Ishikawa (cell line): ENCODE results near the gene COL4A2.

Experiments
- CEBPB ChIP-seq: IDR thresholded peaks from 2 replicates; pipeline ENCODE4 v1.6.1; 2012
- EP300 ChIP-seq: IDR thresholded peaks from 2 replicates; pipeline ENCODE4 v1.6.1; 2012; ENCODE audit warnings: borderline replicate concordance
- FOXM1 ChIP-seq: IDR thresholded peaks from 2 replicates; pipeline ENCODE4 v1.6.1; 2012; ENCODE audit warnings: low read depth, borderline replicate concordance
- RAD21 ChIP-seq: IDR thresholded peaks from 2 replicates; pipeline ENCODE4 v1.6.1; 2012; ENCODE audit warnings: low read depth
- REST ChIP-seq: IDR thresholded peaks from 2 replicates; pipeline ENCODE4 v1.6.1; 2012; ENCODE audit warnings: low read depth, mild to moderate bottlenecking
- TCF12 ChIP-seq: IDR thresholded peaks from 2 replicates; pipeline ENCODE4 v1.6.1; 2012; ENCODE audit warnings: low read depth
- YY1 ChIP-seq: IDR thresholded peaks from 2 replicates; pipeline ENCODE4 v1.6.1; 2012; ENCODE audit warnings: low read depth
- TF ChIP-seq, protein P1 (sequence below): IDR thresholded peaks from 2 replicates; pipeline ENCODE4 v1.6.1; 2012

GRCh38 chr13:110423689-110424302 is 116.7 kb downstream of the COL4A2 start:
- TF ChIP-seq TCF12 (no peak), CEBPB (no peak), FOXM1 (no peak), REST (no peak), YY1 (no peak), RAD21 (no peak), EP300 (no peak)
- TF ChIP-seq, protein P1, sequence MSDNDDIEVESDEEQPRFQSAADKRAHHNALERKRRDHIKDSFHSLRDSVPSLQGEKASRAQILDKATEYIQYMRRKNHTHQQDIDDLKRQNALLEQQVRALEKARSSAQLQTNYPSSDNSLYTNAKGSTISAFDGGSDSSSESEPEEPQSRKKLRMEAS = no peak
